GM19397 (cell line): ENCODE results near the gene PAX5.

Source experiments
- ATAC-seq: cut with Tn5 transposase; IDR thresholded peaks from one replicate; pipeline ENCODE4 v1.9.1; 2021; ENCODE audit warnings: mild to moderate bottlenecking, moderate library complexity; ENCODE audit not compliant: unreplicated experiment

The PAX5 gene

DNA sequence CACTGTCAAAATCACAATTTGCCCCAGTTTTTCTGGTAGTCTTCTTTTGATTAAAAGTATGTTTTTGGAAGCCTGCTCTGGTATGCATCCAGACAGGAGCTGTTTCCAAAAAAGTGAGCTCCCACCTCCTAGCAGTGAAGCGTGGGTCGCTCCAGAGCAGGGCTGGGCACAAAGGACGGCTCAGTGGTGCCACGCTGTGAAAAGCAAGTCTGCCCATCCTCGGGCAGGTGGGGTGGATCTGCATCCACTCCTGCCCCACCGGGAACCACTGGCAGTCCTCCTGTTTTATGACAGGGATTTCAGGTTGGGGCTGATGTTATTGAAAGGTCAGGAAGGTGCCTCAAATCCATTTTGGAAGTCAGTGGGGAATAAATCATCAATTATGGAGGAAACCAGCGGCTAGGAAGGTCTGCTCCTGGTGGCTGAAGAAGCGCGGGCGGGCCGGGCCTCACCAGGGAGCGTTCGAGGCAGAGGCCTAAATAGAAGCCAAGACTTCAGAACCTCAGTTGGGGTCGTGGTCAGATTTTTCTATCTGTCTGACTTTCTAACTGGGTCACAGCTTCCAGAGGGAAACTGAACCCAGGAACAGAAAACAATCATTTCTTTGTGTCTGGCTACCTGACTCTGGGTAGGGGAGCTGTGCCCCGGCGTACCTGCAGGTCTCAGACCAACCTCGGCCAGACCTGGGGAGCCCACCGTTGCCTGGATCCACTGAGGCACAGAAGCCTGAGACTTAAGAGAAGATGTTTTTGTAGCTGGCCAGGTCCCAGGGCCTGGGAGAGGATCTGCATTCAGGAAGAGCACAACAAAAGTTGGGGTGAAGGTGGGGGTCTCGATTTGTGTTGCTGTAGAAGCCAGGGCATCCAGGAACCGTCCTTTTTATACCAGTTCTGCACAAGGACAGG lies 168.1 kb downstream of the PAX5 start:
- ATAC-seq, result no peak

- no peak for ATAC-seq
Observed at GRCh38 chr9:36864491-36865410, 169.3 kb downstream of the PAX5 start.

DNA sequence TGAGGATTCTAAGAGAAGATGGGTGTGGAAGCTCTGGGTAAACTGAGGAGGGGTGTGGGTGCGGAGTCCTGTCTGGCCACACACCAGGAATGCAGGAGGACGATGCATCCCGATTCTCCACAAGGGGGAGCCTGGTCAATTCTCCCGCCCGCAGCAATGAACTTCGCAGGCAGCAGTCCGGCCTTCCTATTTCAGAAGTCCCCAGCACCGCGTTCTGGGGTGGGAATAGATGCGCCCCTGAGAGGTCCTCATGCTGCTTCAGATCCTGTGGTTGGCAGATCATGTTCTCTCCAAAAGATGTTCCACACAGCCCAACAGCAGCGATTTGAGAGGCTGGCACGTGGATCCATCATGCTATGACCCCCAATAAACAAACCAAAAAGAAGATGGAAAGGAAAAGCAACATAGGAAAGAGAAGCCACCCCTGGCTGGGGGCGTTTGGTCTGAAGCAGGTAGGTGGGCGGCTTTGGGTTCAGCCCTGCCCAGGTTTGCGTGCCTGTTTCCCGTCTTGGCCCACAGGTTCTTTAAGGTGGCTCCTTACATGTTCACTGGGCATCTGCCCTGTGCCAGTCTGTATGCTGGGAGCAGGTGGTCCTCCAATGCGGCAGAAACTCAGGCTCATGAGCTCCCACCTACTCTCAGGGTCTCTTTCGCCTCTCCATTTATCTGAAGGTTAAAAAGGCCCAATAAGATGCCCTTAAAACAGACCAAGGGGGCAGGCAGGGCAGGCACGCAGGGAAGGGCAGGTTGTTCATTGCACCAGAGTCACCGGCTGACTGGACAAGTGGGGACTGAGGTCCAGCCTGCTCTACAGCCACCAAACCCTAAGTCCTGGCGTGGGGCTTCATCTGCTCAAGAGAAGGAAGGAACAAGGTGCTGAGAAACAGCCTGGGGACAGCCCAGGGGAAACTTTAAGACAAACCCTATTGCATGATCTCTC lies 171.6 kb downstream of the PAX5 start:
- no peak for ATAC-seq

DNA sequence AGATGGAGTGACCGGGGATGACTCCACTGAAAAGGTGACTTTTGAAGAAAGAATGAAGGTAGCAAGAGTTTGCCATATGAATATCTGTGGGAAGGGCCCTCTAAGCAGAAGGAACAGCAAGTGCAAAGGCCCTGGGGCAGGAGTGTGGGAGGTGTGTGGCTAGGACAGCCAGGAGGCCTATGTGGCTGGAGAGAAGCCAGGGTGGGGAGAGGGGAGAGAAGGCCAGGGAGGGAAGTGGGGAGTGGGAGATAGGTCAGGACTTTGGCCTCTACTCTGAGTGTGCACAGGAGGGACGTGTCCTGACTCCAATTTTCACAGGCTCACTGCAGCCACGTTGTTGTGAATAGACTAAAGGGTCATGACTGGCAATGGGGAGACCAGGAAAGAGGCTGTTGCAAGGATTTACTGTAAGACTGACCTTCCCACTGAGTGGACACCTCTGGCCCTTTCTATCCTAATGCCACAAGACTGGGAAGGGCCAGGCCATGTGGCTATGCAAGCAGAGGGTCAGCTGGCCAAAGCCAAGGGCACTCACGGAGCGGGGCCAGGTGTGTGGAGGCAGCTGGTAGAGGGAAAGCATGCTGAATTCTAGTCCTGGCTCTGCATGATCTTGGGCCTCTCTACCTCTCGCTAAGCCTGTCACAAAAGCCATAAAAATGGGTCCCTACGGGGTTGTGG lies 172.4 kb downstream of the PAX5 start:
- no peak for ATAC-seq

DNA sequence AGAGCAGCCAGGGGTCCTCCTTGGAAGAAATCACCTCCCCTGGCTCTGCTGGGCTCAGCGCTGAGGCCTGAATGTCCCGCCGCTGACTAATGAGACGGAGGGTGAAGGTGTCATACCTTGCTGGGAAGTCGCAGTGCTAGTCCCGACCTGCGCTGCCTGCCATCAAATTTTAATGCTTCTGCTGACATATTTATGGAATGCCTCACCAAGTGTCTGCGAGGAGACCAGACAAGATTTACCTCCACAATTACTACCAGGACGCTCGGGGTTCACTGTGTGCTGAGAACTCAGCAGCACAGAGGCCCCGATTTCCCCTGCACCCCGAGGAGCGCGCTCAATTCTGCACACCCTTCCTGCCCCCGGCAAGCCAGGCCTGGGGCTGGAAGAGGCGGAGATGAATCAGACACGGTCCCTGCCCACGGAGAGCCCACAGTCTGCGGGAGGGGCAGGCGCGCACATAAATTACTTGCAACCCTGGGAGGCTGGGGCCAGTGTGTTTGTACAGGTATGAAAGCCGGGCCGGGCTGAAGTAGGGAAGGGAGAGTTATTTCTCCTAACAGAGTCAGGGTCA lies 175.2 kb downstream of the PAX5 start:
- no peak for ATAC-seq

- no peak for ATAC-seq
Observed at GRCh38 chr9:36855448-36856315, 178.4 kb downstream of the PAX5 start.

GRCh38 chr9:36854751-36855150 lies 179.3 kb downstream of the PAX5 start:
- no peak for ATAC-seq

DNA sequence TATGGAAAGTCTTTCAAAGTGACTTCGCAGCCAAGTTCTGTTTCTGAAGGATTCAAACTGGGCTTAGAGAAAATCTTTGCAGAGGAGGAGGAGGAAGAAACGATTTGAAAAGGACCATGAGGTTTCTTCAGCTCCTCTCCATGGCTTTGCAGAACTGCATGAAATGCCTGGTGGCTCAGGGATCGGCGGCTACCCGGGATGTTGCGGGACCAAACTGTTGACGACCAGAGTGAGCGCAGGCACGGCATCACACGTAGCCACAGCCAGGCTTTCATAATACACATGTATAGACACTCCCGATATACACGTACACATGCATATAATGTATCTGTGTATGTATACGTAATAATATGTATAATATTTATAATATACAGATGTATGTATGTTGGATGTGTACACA lies 180.0 kb downstream of the PAX5 start:
- no peak for ATAC-seq

GRCh38 chr9:36853233-36853632 lies 180.8 kb downstream of the PAX5 start:
- no peak for ATAC-seq

DNA sequence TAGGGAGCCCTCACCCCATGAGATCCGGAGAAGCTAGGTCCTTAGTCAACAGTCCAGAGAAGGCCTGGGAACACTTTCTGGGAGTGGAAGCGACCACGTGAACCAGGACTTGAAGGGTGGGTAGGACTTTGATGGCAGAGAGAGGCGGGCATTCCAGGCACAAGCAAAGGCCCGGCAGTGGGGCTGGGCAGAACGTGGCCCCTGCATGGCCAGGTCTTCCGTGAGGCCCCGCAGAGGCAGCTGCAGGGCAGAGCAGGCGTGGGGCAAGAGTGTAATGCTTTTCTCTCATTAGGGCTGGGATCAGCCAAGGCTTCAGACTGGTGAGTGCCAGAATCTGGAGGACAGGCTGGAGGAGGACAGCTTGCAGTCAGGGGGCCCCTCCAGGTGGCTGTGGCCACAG lies 184.1 kb downstream of the PAX5 start:
- no peak for ATAC-seq

- no peak for ATAC-seq
Observed at GRCh38 chr9:36848946-36849345, 185.1 kb downstream of the PAX5 start.

- no peak for ATAC-seq
Observed at GRCh38 chr9:36847781-36848673, 186.0 kb downstream of the PAX5 start.

- no peak for ATAC-seq
Observed at GRCh38 chr9:36846621-36847020, 187.4 kb downstream of the PAX5 start.

- ATAC-seq, result no peak
Observed at GRCh38 chr9:36845844-36846243, 188.2 kb downstream of the PAX5 start.

DNA sequence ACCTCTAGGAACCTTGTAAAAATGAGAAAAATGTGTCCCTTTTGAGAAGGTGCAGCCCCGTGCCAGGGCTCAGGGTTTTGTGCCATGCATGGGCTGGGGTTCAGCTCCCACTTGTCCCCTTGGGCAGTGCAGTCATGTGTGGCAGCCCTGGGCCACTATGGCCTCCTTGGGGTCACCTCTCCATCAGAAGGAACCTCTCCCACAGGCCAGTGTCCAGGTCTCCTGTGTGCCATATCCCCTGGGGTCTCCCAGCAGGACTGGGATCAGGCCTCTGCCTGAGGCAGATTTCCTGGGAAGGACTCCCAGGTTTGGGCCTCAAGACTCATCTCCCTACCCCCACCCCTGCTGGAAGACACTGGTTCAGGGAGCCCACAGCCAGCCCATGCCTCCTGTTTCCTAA lies 189.1 kb downstream of the PAX5 start:
- no peak for ATAC-seq

- ATAC-seq, result no peak
Observed at GRCh38 chr9:36843964-36844363, 190.1 kb downstream of the PAX5 start.

- no peak for ATAC-seq
Observed at GRCh38 chr9:36842560-36843530, 191.2 kb downstream of the PAX5 start.
